HG02970 (cell line): Measurements from ENCODE around the gene GINS3.

Experiments used
- ATAC-seq: cut with Tn5 transposase; IDR thresholded peaks from one replicate; pipeline ENCODE4 v1.9.1; 2021; ENCODE audit warnings: mild to moderate bottlenecking, moderate library complexity, moderate number of reproducible peaks; ENCODE audit not compliant: unreplicated experiment, low FRiP score

Gene GINS3

GRCh38 chr16:58421529-58421928 is 29.3 kb downstream of the GINS3 start:
- ATAC-seq: no peak

GRCh38 chr16:58422809-58423208 is 30.5 kb downstream of the GINS3 start:
- ATAC-seq: no peak

GRCh38 chr16:58425245-58425644 is 33.0 kb downstream of the GINS3 start:
- no peak for ATAC-seq

GRCh38 chr16:58425756-58426494 is 33.7 kb downstream of the GINS3 start:
- no peak for ATAC-seq

- no peak for ATAC-seq
Measured at GRCh38 chr16:58426966-58427365, 34.7 kb downstream of the GINS3 start.

GRCh38 chr16:58428621-58429542 is 36.6 kb downstream of the GINS3 start:
- ATAC-seq: no peak

GRCh38 chr16:58430718-58431117 is 38.4 kb downstream of the GINS3 start:
- ATAC-seq: no peak

- no peak for ATAC-seq
Measured at GRCh38 chr16:58433569-58433951, 41.3 kb downstream of the GINS3 start.

- no peak for ATAC-seq
Measured at GRCh38 chr16:58435779-58436178, 43.5 kb downstream of the GINS3 start.

- no peak for ATAC-seq
Measured at GRCh38 chr16:58440131-58440530, 47.9 kb downstream of the GINS3 start.

GRCh38 chr16:58442547-58442946 is 50.3 kb downstream of the GINS3 start:
- no peak for ATAC-seq

- no peak for ATAC-seq
Measured at GRCh38 chr16:58443783-58444182, 51.5 kb downstream of the GINS3 start.

- ATAC-seq: no peak
Measured at GRCh38 chr16:58444265-58444664, 52.0 kb downstream of the GINS3 start.

GRCh38 chr16:58448890-58449289 is 56.6 kb downstream of the GINS3 start:
- ATAC-seq: no peak

- no peak for ATAC-seq
Measured at GRCh38 chr16:58449306-58449705, 57.0 kb downstream of the GINS3 start.

GRCh38 chr16:58449768-58450167 is 57.5 kb downstream of the GINS3 start:
- ATAC-seq: no peak

GRCh38 chr16:58450590-58450989 is 58.3 kb downstream of the GINS3 start:
- ATAC-seq: no peak

- ATAC-seq: no peak
Measured at GRCh38 chr16:58451265-58451689, 59.0 kb downstream of the GINS3 start.

- ATAC-seq: no peak
Measured at GRCh38 chr16:58451945-58452401, 59.7 kb downstream of the GINS3 start.

GRCh38 chr16:58452640-58453039 is 60.4 kb downstream of the GINS3 start:
- no peak for ATAC-seq

- no peak for ATAC-seq
Measured at GRCh38 chr16:58454178-58454577, 61.9 kb downstream of the GINS3 start.
